Prostate gland (tissue), 2 donors: ENCODE measurements around the gene TSEN15.

Experiments used
- POLR2AphosphoS5 ChIP-seq: sonication (generic); formaldehyde crosslinking; IDR thresholded peaks from one replicate; pipeline ENCODE4 v1.6.1; 2017; ENCODE audit warnings: antibody characterized with exemption
- TF ChIP-seq, protein P1 (sequence below), 4 experiments: fragments of 200-600 bp in 2 of 4; fragments of 450-650 bp in 2 of 4; sonication (generic) in 2 of 4; IDR thresholded peaks; 1 replicate in 3 of 4; 2 replicates in 1 of 4; pipeline ENCODE4 v1.5.1; 2016 to 2019; ENCODE audit warnings: antibody characterized with exemption in 4 of 4, mild to moderate bottlenecking in 2 of 4, moderate library complexity in 2 of 4

DNA sequence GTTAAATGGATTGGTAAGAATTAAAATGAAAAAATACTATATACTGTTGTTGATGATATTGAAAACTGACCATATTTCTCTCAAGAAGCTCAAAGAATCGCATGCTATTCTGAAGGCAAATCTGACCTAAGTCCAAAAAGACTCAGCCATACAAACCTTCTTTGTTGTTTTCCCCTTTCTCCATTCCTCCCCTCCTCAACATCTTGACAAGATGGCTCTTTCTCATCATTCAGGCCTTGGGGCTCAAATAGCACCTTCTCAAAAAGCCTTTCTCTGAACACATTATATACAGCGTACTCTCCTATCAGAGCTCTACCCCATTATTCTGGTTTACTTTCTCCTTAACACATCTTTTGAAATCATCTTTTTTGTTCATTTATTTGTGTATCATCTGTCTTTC, 31.2 kb upstream of the TSEN15 start:
- TF ChIP-seq POLR2AphosphoS5, result no peak
- TF ChIP-seq, protein P1, sequence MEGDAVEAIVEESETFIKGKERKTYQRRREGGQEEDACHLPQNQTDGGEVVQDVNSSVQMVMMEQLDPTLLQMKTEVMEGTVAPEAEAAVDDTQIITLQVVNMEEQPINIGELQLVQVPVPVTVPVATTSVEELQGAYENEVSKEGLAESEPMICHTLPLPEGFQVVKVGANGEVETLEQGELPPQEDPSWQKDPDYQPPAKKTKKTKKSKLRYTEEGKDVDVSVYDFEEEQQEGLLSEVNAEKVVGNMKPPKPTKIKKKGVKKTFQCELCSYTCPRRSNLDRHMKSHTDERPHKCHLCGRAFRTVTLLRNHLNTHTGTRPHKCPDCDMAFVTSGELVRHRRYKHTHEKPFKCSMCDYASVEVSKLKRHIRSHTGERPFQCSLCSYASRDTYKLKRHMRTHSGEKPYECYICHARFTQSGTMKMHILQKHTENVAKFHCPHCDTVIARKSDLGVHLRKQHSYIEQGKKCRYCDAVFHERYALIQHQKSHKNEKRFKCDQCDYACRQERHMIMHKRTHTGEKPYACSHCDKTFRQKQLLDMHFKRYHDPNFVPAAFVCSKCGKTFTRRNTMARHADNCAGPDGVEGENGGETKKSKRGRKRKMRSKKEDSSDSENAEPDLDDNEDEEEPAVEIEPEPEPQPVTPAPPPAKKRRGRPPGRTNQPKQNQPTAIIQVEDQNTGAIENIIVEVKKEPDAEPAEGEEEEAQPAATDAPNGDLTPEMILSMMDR (IDR thresholded peaks at IDR 0.05), result no peak
